Thyroid gland (tissue), 4 donors: ENCODE measurements around the gene BIVM. TPM values are rescaled to one million over a fixed set of nuclear protein-coding genes. Genes with fewer than 3 reads are reported as not detected.

Source experiments
- DNase-seq, 2 donors: peaks; one replicate each; pipeline ENCODE4 v3.0.0-alpha.2; 2019
- H3K27ac ChIP-seq, 3 donors: fragments of 200-600 bp; sonication (generic); 1 replicate in 2 of 3; 2 replicates in 1 of 3; pipeline ENCODE4 v1.5.1; 2016 to 2019; ENCODE audit warnings: mild to moderate bottlenecking in 1 of 3, moderate library complexity in 1 of 3
- H3K27me3 ChIP-seq: fragments of 200-600 bp; sonication (generic); one replicate; pipeline ENCODE4 v1.5.1; 2019
- H3K36me3 ChIP-seq, 2 donors: fragments of 200-600 bp; sonication (generic); one replicate each; pipeline ENCODE4 v1.5.1; 2016 to 2019
- H3K4me1 ChIP-seq, 2 donors: fragments of 200-600 bp; sonication (generic); one replicate each; pipeline ENCODE4 v1.5.1; 2017 to 2019
- H3K4me3 ChIP-seq, 3 donors: fragments of 200-600 bp; sonication (generic); replicated peaks in 1 of 3; 1 replicate in 2 of 3; 2 replicates in 1 of 3; pipeline ENCODE4 v1.5.1; 2016; ENCODE audit warnings: mild to moderate bottlenecking in 1 of 3
- H3K9me3 ChIP-seq: fragments of 200-600 bp; sonication (generic); one replicate; pipeline ENCODE4 v1.5.1; 2017
- CTCF ChIP-seq, 6 experiments: fragments of 200-600 bp in 3 of 6; fragments of 450-650 bp in 3 of 6; sonication (generic) in 3 of 6; IDR thresholded peaks; one replicate each; pipeline ENCODE4 v1.5.1; 2016 to 2019; ENCODE audit warnings: antibody characterized with exemption in 6 of 6, mild to moderate bottlenecking in 2 of 6, inconsistent platforms in 1 of 6, moderate library complexity in 1 of 6
- POLR2A ChIP-seq, 2 donors: fragments of 450-650 bp; IDR thresholded peaks; one replicate each; pipeline ENCODE4 v1.6.1; 2017; ENCODE audit warnings: antibody characterized with exemption in 2 of 2, mild to moderate bottlenecking in 2 of 2, moderate library complexity in 1 of 2
- WGBS, 2 donors: methylation state at CpG; one replicate each; pipeline ENCODE4 v1.1.5; 2017; 5-methylcytosine and 5-hydroxymethylcytosine counted together
- intact Hi-C: fragments of 100-400 bp; cut with DNase I; formaldehyde crosslinking; loops from one replicate; pipeline ENCODE4 v1.15.1; 2023
- total RNA-seq, 4 donors: library from RNA; depleted of rRNA; stranded (reverse); fragments of >200 nt; gene quantifications; one replicate each; pipeline ENCODE4 v1.2.3, GENCODE V29; 2016

BIVM gene
- total RNA-seq, 4 donors from 2014 or later, result 16.5 to 27.2 (median 25.5) TPM

GRCh38 chr13:102877303-102877702 lies 78.4 kb downstream of the BIVM start:
- WGBS, 2 donors, result 96 to 97% methylated on average over 1 of the region's 1 CpG
- H3K27me3 ChIP-seq, result no peaks in the 10 kb centered on the region
- no peaks in the 10 kb centered on the region for H3K9me3 ChIP-seq
- peaks cover 19 to 35% of the 10 kb centered on the region in 2 donors for H3K36me3 ChIP-seq
- intact Hi-C loops, result no loop called here
- no peak for DNase-seq
- H3K4me1 ChIP-seq, result no peaks in the 10 kb centered on the region
- no peak for TF ChIP-seq POLR2A (IDR thresholded peaks at IDR 0.05)
- no peak for TF ChIP-seq CTCF (IDR thresholded peaks at IDR 0.05)
- H3K27ac ChIP-seq, result no peak overlapping the region
- no peak overlapping the region for H3K4me3 ChIP-seq

- Histone ChIP-seq H3K36me3 (peaks cover 19 to 26% of the 10 kb centered on the region in 2 donors), H3K27ac (no peak overlapping the region), H3K4me3 (no peak overlapping the region), H3K9me3 (no peaks in the 10 kb centered on the region), H3K4me1 (no peaks in the 10 kb centered on the region), H3K27me3 (no peaks in the 10 kb centered on the region)
- TF ChIP-seq CTCF (IDR thresholded peaks at IDR 0.05), result no peak
- no peak for TF ChIP-seq POLR2A (IDR thresholded peaks at IDR 0.05)
- intact Hi-C loops, result no loop called here
- WGBS, 2 donors, result 75 to 84% methylated on average over 5 of the region's 5 CpGs
- no peak for DNase-seq
Measured at GRCh38 chr13:102878481-102878880, 79.6 kb downstream of the BIVM start.

- intact Hi-C loops, result no loop called here
- WGBS, 2 donors, result 84 to 90% methylated on average over 13 of the region's 13 CpGs
Measured at GRCh38 chr13:102879793-102880499, 81.0 kb downstream of the BIVM start.

GRCh38 chr13:102881819-102882686 lies 83.1 kb downstream of the BIVM start:
- Histone ChIP-seq H3K4me1 (no peaks in the 10 kb centered on the region), H3K27me3 (no peaks in the 10 kb centered on the region), H3K36me3 (peaks cover 0 to under 1% of the 10 kb centered on the region in 2 donors), H3K4me3 (no peak overlapping the region), H3K27ac (no peak overlapping the region), H3K9me3 (no peaks in the 10 kb centered on the region)
- 74 to 79% methylated on average over 4 of the region's 4 CpGs for WGBS, 2 donors
- intact Hi-C loops, result no loop called here
- peak in 1 of 2 donors; percentile 28 for DNase-seq
- no peak for TF ChIP-seq CTCF (IDR thresholded peaks at IDR 0.05)
- TF ChIP-seq POLR2A (IDR thresholded peaks at IDR 0.05), result no peak

More at GRCh38 chr13:102879793-102880499, 81.0 kb downstream of the BIVM start:
- no peak overlapping the region for H3K4me3 ChIP-seq
- H3K36me3 ChIP-seq, result peaks cover 18 to 19% of the 10 kb centered on the region in 2 donors
- H3K4me1 ChIP-seq, result no peaks in the 10 kb centered on the region
- no peak for TF ChIP-seq CTCF (IDR thresholded peaks at IDR 0.05)
- no peak for TF ChIP-seq POLR2A (IDR thresholded peaks at IDR 0.05)
- no peak for DNase-seq
- no peaks in the 10 kb centered on the region for H3K27me3 ChIP-seq
- H3K9me3 ChIP-seq, result no peaks in the 10 kb centered on the region
- no peak overlapping the region for H3K27ac ChIP-seq

Other genes starting within 250 kb of the BIVM start
- gene TPP2, start 202.1 kb upstream of the BIVM start, total RNA-seq, result 100 to 1,000 TPM in 2 of 4 donors, 10 to 100 TPM in 2; 77.3 to 229 (median 99.1) TPM
- not detected for gene METTL21C, start 104.1 kb upstream of the BIVM start, total RNA-seq
- gene TEX30, start 25.3 kb upstream of the BIVM start, total RNA-seq, result 10 to 100 TPM in 2 of 4 donors, 1 to 10 TPM in 2; 5.8 to 17.7 (median 8.9) TPM
- 10 to 100 TPM in 1 of 4 donors, 1 to 10 TPM in 3; 2.8 to 10.2 (median 3.5) TPM for gene POGLUT2, start 143 bp upstream of the BIVM start, total RNA-seq
- 100 to 1,000 TPM in 2 of 4 donors, 10 to 100 TPM in 2; 57.2 to 119 (median 102) TPM for gene ERCC5, start 46.9 kb downstream of the BIVM start, total RNA-seq